ENCODE data around the gene MTUS2.

DNA sequence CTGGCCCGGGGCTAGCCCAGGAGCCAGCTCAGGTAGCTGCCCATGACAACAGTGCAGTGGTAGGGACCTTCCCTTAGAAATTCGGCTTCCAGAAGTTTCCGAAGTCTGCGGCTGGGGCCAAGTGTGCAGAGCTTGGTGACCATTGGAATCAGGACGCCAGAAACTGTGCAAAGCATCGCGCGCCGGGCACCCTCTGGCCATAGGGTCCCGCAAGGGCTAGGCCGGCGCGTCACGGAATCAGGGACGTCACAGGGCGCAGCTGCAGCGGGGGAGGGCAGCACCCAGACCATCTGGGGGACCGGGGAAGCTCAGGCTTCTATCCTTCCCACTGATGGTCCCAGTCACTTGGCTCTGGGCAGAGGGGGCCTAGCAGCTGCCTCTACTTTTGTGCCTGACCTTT lies 219.1 kb downstream of the MTUS2 start:
- TF ChIP-seq EZH2 (IDR thresholded peaks at IDR 0.05; ENCODE audit: borderline replicate concordance): no peak
- TF ChIP-seq, protein P1, sequence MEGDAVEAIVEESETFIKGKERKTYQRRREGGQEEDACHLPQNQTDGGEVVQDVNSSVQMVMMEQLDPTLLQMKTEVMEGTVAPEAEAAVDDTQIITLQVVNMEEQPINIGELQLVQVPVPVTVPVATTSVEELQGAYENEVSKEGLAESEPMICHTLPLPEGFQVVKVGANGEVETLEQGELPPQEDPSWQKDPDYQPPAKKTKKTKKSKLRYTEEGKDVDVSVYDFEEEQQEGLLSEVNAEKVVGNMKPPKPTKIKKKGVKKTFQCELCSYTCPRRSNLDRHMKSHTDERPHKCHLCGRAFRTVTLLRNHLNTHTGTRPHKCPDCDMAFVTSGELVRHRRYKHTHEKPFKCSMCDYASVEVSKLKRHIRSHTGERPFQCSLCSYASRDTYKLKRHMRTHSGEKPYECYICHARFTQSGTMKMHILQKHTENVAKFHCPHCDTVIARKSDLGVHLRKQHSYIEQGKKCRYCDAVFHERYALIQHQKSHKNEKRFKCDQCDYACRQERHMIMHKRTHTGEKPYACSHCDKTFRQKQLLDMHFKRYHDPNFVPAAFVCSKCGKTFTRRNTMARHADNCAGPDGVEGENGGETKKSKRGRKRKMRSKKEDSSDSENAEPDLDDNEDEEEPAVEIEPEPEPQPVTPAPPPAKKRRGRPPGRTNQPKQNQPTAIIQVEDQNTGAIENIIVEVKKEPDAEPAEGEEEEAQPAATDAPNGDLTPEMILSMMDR (IDR thresholded peaks at IDR 0.05; ENCODE audit: poor library complexity): no peak

Data from hepatocyte (in vitro differentiated cells).